ENCODE data around the gene NR0B2. TPM values are rescaled to one million over a fixed set of nuclear protein-coding genes. Genes with fewer than 3 reads are reported as not detected.

Gene NR0B2
- total RNA-seq, 2 donors from 2014 or later: not detected

GRCh38 chr1:26938659-26939025 is 24.9 kb upstream of the NR0B2 start:
- intact Hi-C loops (cut with DNase I): no loop called here
- no peak for DNase-seq (ENCODE audit: low spot score)

- no peak for DNase-seq (ENCODE audit: low spot score)
- intact Hi-C loops (cut with DNase I): no loop called here
Measured at GRCh38 chr1:26938004-26938658, 24.4 kb upstream of the NR0B2 start.

GRCh38 chr1:26936823-26937222 is 23.0 kb upstream of the NR0B2 start:
- intact Hi-C loops (cut with DNase I): no loop called here

GRCh38 chr1:26932531-26932930 is 18.8 kb upstream of the NR0B2 start:
- intact Hi-C loops (cut with DNase I): no loop called here

More at GRCh38 chr1:26936823-26937222, 23.0 kb upstream of the NR0B2 start:
- no peak for DNase-seq (ENCODE audit: low spot score)

GRCh38 chr1:26923711-26924110 is 9.9 kb upstream of the NR0B2 start:
- DNase-seq (ENCODE audit: low spot score): no peak
- intact Hi-C loops (cut with DNase I): no loop called here

More at GRCh38 chr1:26932531-26932930, 18.8 kb upstream of the NR0B2 start:
- DNase-seq (ENCODE audit: low spot score): no peak

DNA sequence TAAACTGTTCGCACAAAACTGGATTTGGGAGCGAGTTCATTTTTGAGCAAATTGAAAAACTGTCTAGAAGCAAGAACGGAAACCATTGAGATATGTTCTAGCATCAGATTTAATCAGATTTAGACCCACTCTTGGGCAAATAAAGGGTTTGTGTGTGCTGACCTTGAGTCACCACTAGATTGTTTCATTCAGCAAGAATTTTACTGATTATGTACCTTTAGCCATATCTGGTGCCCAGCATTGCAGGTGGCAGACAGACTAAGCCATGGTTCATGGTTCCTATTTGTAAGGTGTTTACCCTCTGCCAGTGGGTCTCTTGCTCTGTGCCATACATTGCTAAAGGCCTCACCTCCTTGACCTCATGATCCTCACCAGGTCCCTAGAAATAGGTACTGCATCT is 9.1 kb upstream of the NR0B2 start:
- DNase-seq (ENCODE audit: low spot score): no peak
- intact Hi-C loops (cut with DNase I): no loop called here

DNA sequence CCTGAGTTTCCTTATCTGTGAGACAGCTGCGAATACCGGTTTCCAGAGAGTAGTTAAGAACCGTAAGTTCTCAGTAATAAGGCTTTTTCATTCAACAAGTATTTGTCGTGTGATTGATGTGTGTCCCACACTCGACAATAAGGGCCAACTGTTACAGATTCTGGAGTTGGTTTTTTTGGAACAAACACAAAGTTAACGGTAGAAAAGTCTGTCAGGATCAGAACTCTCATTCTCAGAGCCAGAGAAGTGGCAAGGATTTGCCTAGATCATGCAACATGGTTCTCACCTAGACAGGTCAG is 8.6 kb upstream of the NR0B2 start:
- no peak for DNase-seq (ENCODE audit: low spot score)
- intact Hi-C loops (cut with DNase I): no loop called here

DNA sequence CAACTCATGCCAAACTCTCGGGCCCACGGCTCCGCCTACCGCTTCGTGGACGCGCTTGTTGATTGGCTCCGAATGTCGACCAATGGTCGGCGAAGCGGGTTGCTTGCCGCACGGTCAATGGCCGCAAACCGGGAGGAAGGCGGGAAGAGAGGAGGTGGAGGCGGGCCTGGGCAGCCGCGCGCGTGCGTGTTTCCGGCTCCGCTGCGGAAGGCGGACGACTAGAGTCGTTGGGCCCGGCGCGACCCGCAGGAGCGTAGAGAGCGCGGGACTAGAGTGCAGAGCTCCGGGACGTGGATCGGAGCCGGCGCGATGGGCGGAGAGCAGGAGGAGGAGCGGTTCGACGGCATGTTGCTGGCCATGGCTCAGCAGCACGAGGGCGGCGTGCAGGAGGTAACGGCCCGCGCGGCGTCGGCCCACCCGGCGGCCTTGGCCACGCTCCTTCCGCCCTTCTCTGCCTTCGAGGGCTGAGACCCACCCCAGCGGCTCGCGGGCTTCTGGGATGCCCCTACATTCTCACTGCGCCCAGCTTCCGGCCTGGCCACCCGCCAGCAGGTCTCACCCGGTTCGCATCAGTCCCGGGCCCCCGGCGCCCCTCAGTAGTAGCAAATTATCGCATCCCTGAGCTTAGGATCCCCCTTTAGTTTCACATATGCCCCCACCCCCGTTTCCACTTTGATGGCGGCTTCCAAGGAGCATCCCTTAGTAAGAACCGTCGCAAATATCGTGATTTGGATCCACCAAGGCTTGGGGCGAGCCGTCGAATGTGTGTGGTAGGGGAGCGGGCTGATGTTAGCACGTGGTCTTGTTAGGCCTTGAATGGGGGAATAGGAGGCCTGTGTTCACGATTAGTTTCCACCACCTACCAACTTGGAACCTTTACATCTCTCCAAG is 8.0 kb upstream of the NR0B2 start, which contains the start of gene NUDC:
Gene NUDC, plus strand, starts transcription at position 204 of the 891 bp plus-strand sequence. Its CDS starts 106 bp downstream, at position 310.
- intact Hi-C loops (cut with DNase I): no loop called here

GRCh38 chr1:26921126-26921539 is 7.4 kb upstream of the NR0B2 start:
- no peak for DNase-seq (ENCODE audit: low spot score)
- intact Hi-C loops (cut with DNase I): no loop called here

More for the DNA sequence above, 8.0 kb upstream of the NR0B2 start, which contains the start of gene NUDC:
- peak; percentile 99 for DNase-seq (ENCODE audit: low spot score)

DNA sequence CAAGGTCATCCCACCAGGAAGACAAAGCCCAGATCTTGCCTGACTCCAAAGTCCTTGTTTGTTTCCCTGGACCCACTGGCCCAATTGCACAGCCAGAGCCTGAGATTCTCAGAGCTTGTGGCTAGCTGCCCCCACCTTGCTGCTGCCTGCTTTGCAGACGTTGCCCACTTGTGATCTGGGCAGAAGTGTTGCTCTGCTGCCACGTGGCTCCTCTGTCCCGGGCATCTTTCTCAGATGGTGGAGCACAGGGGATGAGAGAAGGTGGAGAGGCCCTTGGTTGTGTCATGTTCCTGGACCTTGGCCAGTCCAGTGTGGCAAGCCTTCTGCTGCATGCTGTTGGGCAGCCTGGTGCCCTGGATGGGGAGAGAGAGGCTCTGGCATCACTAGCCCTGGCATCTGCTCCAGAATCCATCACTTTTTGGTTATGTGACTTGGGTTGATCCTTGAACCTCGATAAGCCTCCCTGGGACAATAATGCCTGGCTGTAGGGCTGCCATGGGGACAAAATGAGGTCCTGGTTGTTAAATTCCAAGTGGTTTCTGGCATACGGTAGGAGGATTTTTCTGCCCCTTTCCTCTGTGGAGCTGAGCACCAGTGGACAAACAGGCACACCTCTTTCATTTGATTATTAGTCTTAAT is 1.5 kb upstream of the NR0B2 start:
- DNase-seq (ENCODE audit: low spot score): no peak
- intact Hi-C loops (cut with DNase I): no loop called here

DNA sequence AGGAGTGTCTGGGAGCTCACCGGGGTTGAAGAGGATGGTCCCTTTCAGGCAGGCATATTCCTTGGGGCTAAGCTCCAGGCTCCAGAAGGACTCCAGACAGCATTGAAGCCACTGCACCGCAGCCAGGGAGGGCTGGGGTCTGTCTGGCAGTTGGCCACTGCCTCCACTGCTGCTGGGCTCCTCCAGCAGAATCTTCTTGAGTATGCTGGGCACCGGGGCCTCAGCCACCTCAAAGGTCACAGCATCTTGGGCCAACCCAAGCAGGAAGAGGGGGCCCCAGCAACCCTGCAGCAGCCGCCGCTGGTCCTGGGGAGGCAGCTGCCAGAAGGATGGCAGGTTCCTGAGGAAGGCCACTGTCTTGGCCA is 404 bp downstream of the NR0B2 start:
- intact Hi-C loops (cut with DNase I): no loop called here

GRCh38 chr1:26912147-26912490 is 1.7 kb downstream of the NR0B2 start:
- no peak for DNase-seq (ENCODE audit: low spot score)
- intact Hi-C loops (cut with DNase I): no loop called here

More for the DNA sequence above, 404 bp downstream of the NR0B2 start:
- no peak for DNase-seq (ENCODE audit: low spot score)

DNA sequence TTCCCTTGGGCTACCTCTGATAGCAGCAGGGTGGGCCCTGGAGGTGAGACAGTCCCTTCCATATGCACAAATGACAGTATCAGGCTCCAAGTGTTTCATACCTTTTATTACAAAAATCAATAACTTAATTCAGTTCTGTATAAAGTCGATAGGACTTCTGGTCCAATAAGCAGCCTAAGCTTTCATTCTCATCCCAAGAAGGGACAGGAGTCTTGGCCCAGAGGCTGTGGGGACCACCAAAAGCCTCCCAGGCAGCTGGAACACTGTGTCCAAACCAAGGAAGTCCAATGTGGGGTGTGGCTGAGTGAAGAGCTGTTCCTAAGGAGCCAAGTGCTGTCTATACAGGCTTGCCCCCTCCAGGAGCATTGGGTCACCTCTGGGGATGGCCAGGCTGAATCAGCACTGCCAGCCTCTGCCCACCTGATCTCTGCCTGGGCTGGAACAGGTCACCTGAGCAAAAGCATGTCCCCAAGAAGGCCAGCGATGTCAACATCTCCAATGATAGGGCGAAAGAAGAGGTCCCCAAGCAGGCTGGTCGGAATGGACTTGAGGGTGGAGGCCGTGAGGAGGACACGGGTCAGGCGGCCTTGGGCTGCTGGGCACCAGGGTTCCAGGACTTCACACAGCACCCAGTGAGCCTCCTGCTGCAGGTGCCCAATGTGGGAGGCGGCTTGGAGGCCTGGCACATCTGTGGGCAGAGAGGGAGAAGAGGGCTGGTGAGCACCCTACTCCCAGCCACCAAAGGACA is 2.2 kb downstream of the NR0B2 start:
- no peak for DNase-seq (ENCODE audit: low spot score)
- intact Hi-C loops (cut with DNase I): no loop called here

GRCh38 chr1:26910343-26911160 is 3.2 kb downstream of the NR0B2 start:
- intact Hi-C loops (cut with DNase I): no loop called here
- DNase-seq (ENCODE audit: low spot score): no peak

DNA sequence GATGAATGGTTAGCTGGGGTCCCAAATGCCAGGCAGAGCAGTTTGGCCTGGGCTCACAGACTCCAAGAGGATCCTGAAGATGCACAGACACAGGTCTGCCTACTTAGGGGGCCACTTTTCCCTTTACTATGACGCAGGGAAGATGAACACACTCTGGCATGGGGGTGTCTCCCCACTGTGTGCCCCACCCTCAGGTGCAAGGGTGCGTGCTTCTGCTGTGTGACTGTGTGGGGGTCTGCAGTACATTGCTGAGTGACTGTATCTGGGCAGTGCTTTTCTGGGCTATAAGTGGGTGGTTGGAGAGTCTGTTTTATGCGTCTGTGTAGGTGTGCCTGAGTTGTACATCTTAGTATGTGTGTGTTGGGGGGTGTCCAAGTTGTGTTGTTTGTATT is 3.8 kb downstream of the NR0B2 start:
- DNase-seq (ENCODE audit: low spot score): no peak
- intact Hi-C loops (cut with DNase I): no loop called here

- intact Hi-C loops (cut with DNase I): no loop called here
- DNase-seq (ENCODE audit: low spot score): peak; percentile 80
Measured at GRCh38 chr1:26907071-26907917, 6.5 kb downstream of the NR0B2 start.

- DNase-seq (ENCODE audit: low spot score): peak; percentile 13
- intact Hi-C loops (cut with DNase I): no loop called here
Measured at GRCh38 chr1:26900815-26901511, 12.8 kb downstream of the NR0B2 start.
